ENCODE results near the gene ZBTB46. TPM values are rescaled to one million over a fixed set of nuclear protein-coding genes. Genes with fewer than 3 reads are reported as not detected.

The ZBTB46 gene
- total RNA-seq, 1 experiment from 2014 or later, result 18.9 TPM

- TF ChIP-seq AFF4 (CRISPR knock-in tag; IDR thresholded peaks at IDR 0.05; ENCODE audit: borderline replicate concordance) (no peak), GRHL2 (CRISPR knock-in tag; IDR thresholded peaks at IDR 0.05; ENCODE audit: insufficient replicate concordance, severe bottlenecking) (no peak), TEAD1 (CRISPR knock-in tag; IDR thresholded peaks at IDR 0.05) (no peak; the same call in none of the 2 replicates), FOXK1 (CRISPR knock-in tag; IDR thresholded peaks at IDR 0.05) (peak; percentile 97), CREM (CRISPR knock-in tag; IDR thresholded peaks at IDR 0.05) (peak; percentile 69; the same call in 1 of the 2 replicates), RELA (CRISPR knock-in tag; IDR thresholded peaks at IDR 0.05; ENCODE audit: borderline replicate concordance) (peak; percentile 90; the same call in 1 of the 2 replicates), ERG (CRISPR knock-in tag; IDR thresholded peaks at IDR 0.05) (no peak), STAT6 (CRISPR knock-in tag; conservative IDR thresholded peaks at IDR 0.05; ENCODE audit: low read depth) (peak; percentile 90; the same call in 1 of the 2 replicates), ETV6 (CRISPR knock-in tag; IDR thresholded peaks at IDR 0.05) (peak; percentile 87), ZMAT4 (CRISPR knock-in tag; IDR thresholded peaks at IDR 0.05) (no peak), NR1H2 (CRISPR knock-in tag; IDR thresholded peaks at IDR 0.05) (no peak), ZNF671 (CRISPR knock-in tag; IDR thresholded peaks at IDR 0.05) (no peak), ZNF416 (CRISPR knock-in tag; IDR thresholded peaks at IDR 0.05) (no peak), TP53 (CRISPR knock-in tag; IDR thresholded peaks at IDR 0.05) (peak; percentile 64; the same call in 1 of the 2 replicates), GABPB1 (CRISPR knock-in tag; IDR thresholded peaks at IDR 0.05) (peak; percentile 91), ESRRA (CRISPR knock-in tag; IDR thresholded peaks at IDR 0.05; ENCODE audit: borderline replicate concordance) (peak; percentile 86; the same call in 1 of the 2 replicates), SP1 (CRISPR knock-in tag; conservative IDR thresholded peaks at IDR 0.05) (peak; percentile 78)
- TF ChIP-seq, protein P1, sequence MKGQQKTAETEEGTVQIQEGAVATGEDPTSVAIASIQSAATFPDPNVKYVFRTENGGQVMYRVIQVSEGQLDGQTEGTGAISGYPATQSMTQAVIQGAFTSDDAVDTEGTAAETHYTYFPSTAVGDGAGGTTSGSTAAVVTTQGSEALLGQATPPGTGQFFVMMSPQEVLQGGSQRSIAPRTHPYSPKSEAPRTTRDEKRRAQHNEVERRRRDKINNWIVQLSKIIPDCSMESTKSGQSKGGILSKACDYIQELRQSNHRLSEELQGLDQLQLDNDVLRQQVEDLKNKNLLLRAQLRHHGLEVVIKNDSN (CRISPR knock-in tag; IDR thresholded peaks at IDR 0.05), result peak; percentile 0; the same call in 1 of the 2 replicates
- TF ChIP-seq, protein P2, sequence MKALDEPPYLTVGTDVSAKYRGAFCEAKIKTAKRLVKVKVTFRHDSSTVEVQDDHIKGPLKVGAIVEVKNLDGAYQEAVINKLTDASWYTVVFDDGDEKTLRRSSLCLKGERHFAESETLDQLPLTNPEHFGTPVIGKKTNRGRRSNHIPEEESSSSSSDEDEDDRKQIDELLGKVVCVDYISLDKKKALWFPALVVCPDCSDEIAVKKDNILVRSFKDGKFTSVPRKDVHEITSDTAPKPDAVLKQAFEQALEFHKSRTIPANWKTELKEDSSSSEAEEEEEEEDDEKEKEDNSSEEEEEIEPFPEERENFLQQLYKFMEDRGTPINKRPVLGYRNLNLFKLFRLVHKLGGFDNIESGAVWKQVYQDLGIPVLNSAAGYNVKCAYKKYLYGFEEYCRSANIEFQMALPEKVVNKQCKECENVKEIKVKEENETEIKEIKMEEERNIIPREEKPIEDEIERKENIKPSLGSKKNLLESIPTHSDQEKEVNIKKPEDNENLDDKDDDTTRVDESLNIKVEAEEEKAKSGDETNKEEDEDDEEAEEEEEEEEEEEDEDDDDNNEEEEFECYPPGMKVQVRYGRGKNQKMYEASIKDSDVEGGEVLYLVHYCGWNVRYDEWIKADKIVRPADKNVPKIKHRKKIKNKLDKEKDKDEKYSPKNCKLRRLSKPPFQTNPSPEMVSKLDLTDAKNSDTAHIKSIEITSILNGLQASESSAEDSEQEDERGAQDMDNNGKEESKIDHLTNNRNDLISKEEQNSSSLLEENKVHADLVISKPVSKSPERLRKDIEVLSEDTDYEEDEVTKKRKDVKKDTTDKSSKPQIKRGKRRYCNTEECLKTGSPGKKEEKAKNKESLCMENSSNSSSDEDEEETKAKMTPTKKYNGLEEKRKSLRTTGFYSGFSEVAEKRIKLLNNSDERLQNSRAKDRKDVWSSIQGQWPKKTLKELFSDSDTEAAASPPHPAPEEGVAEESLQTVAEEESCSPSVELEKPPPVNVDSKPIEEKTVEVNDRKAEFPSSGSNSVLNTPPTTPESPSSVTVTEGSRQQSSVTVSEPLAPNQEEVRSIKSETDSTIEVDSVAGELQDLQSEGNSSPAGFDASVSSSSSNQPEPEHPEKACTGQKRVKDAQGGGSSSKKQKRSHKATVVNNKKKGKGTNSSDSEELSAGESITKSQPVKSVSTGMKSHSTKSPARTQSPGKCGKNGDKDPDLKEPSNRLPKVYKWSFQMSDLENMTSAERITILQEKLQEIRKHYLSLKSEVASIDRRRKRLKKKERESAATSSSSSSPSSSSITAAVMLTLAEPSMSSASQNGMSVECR (CRISPR knock-in tag; IDR thresholded peaks at IDR 0.05; ENCODE audit: borderline replicate concordance), result peak; percentile 60; the same call in 1 of the 2 replicates
- TF ChIP-seq, protein P3, sequence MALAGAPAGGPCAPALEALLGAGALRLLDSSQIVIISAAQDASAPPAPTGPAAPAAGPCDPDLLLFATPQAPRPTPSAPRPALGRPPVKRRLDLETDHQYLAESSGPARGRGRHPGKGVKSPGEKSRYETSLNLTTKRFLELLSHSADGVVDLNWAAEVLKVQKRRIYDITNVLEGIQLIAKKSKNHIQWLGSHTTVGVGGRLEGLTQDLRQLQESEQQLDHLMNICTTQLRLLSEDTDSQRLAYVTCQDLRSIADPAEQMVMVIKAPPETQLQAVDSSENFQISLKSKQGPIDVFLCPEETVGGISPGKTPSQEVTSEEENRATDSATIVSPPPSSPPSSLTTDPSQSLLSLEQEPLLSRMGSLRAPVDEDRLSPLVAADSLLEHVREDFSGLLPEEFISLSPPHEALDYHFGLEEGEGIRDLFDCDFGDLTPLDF (CRISPR knock-in tag; IDR thresholded peaks at IDR 0.05), result 0 out of 2 replicates have a peak, but pooled peaks have one; percentile 19
- TF ChIP-seq, protein P4, sequence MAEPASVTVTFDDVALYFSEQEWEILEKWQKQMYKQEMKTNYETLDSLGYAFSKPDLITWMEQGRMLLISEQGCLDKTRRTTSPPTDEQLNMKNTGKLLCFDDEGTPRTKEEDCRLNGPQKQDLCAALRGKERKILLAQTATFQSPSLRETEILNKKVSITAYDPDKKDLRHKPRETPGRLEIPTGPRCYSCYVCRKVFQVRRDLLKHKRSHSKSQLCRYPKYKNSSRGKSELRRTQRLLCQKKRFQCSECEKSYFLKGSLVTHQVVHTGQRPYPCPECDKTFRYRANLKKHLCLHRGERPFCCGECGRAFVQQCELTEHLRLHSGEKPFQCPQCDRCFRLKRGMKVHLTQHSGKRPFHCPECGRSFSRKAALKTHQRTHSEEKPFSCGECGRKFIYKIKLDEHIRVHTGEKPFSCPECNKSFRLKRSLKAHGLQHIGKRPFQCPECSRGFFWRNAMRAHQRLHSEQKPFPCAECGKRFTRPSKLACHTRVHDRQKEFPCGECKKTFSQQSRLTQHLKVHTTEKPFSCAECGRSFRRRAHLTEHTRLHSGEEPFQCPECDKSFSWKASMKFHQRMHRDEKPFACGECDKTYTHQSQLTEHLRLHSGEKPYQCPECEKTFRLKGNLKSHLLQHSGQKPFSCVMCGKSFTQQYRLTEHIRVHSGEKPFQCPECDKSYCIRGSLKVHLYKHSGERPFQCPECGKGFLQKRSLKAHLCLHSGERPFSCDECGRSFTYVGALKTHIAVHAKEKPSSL (CRISPR knock-in tag; conservative IDR thresholded peaks at IDR 0.05), result no peak
Measured at GRCh38 chr20:63707558-63708300, 123.3 kb downstream of the ZBTB46 start, which contains the start of the genes ARFRP1 and ZGPAT (continued).
